ENCODE data around the gene GAGE13. TPM values are rescaled to one million over a fixed set of nuclear protein-coding genes. Genes with fewer than 3 reads are reported as not detected.
A peak's percentile ranks its signal among the peaks of the same experiment; 100 is the strongest.
"Not testable (repeated sequence)": the region's sequence is repeated elsewhere in the genome, so short reads cannot be mapped to it uniquely, and the experiment has no call there.

The GAGE13 gene, protein sequence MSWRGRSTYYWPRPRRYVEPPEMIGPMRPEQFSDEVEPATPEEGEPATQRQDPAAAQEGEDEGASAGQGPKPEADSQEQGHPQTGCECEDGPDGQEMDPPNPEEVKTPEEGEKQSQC
- total RNA-seq = not detected in 2 replicates

DNA sequence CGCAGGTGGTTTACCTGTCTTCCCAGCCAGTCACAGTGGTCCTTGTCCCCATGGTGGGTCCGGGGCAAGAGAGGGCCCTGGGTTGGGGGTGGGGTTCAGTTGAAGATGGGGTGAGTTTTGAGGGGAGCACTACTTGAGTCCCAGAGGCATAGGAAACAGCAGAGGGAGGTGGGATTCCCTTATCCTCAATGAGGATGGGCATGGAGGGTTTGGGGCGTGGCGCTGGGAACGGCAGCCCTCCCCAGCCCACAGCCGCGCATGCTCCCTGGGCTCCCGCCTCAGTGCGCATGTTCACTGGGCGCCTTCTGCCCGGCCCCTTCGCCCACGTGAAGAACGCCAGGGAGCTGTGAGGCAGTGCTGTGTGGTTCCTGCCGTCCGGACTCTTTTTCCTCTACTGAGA lies at the start of gene GAGE13:
Gene GAGE13 (plus strand): TSS at position 301 of the 400 bp plus-strand sequence. CDS start 1,156 bp downstream, outside the sequence.
- not testable (repeated sequence) for DNase-seq (ENCODE audit: low read depth); H3K4me3 ChIP-seq (ENCODE audit: low read depth, low read length)

DNA sequence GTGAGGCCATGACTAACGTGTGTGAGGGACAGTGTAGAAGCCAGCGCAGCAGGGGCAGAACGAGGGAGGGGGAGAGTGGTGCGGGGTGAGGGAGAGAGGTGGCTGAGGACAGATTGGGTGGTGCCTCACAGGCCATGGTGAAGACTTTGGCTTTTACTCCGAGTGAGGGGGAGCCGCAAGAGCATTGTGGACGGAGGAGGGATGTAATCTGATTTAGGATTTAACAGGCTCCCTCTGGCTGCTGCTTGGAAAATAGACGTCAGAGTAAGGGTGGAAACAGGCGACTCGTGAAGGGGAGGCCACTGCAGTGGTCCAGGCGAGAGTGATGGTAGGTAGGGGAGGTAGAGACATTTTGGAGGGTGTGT lies 48.8 kb upstream of the GAGE13 start:
- peak; percentile 30 for DNase-seq (ENCODE audit: low read depth)
- TF ChIP-seq CTCF (IDR thresholded peaks at IDR 0.05; ENCODE audit: insufficient read depth, low read depth, low read length) = peak; percentile 28
- no peak overlapping the region for H3K4me3 ChIP-seq (ENCODE audit: low read depth, low read length)

DNA sequence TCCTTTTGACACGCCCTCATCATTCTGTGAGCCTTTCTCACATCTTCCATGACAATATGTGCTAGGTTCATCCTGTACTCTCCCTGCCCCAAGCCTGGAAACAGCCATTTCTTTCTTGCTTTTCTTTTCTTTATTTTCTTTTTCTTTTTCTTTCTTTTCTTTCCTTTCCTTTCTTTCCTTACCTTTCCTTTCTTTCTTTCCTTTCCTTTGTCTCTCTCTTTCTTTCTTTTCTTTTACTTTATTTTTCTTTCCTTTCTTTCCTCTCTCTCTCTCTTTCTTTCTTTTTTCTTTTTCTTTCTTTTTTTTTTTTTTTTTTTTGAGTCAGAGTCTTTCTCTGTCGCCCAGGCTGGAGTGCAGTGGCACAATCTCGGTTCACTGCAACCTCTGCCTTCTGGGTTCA lies 47.2 kb upstream of the GAGE13 start:
- no peak for TF ChIP-seq CTCF (IDR thresholded peaks at IDR 0.05; ENCODE audit: insufficient read depth, low read depth, low read length)
- no peak for DNase-seq (ENCODE audit: low read depth)
- H3K4me3 ChIP-seq (ENCODE audit: low read depth, low read length) = no peak overlapping the region

GRCh38 chrX:49286136-49286535 lies 45.2 kb upstream of the GAGE13 start:
- no peak for TF ChIP-seq CTCF (IDR thresholded peaks at IDR 0.05; ENCODE audit: insufficient read depth, low read depth, low read length)
- H3K4me3 ChIP-seq (ENCODE audit: low read depth, low read length) = no peak overlapping the region
- DNase-seq (ENCODE audit: low read depth) = no peak

DNA sequence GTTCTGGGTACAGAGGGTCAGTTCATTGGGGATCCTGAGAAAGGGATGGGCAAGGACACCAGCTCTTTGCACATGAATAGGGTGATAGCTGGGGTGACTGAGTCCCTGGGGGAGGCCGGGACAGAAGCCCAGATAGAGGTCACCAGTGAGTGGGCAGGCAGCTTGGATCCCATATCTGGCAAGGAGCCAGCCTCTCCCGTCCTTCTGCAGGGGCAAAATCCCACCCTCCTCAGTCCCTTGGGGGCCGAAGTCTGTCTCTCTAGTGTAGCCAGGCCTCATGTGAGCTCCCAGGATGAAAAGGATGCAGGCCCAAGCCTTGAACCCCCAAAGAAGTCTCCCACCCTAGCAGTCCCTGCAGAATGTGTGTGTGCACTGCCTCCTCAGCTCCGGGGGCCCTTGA lies 44.8 kb upstream of the GAGE13 start:
- H3K4me3 ChIP-seq (ENCODE audit: low read depth, low read length) = no peak overlapping the region
- no peak for TF ChIP-seq CTCF (IDR thresholded peaks at IDR 0.05; ENCODE audit: insufficient read depth, low read depth, low read length)
- DNase-seq (ENCODE audit: low read depth) = no peak

DNA sequence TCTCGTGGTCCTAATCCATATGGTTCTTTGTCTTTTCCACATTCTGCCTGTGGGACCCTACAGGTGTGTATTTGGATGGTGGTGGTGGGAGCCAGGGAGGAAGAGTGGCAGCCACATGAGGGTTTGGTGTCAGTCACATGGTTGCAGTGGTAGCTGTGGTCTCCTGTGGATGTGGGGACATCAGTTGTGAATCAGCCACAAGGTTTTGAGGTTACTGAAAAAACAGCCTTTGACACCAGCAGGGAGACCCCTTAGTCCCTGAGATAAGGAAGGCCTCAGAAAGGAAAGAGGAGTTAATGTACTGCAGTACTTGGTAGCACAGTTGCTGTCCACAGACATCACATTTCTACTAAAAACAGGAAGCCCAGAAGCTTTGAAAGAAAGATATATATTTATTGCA lies 43.7 kb upstream of the GAGE13 start:
- TF ChIP-seq CTCF (IDR thresholded peaks at IDR 0.05; ENCODE audit: insufficient read depth, low read depth, low read length) = no peak
- no peak overlapping the region for H3K4me3 ChIP-seq (ENCODE audit: low read depth, low read length)
- DNase-seq (ENCODE audit: low read depth) = no peak

GRCh38 chrX:49290215-49290614 lies 41.2 kb upstream of the GAGE13 start:
- no peak overlapping the region for H3K4me3 ChIP-seq (ENCODE audit: low read depth, low read length)
- no peak for TF ChIP-seq CTCF (IDR thresholded peaks at IDR 0.05; ENCODE audit: insufficient read depth, low read depth, low read length)
- DNase-seq (ENCODE audit: low read depth) = no peak

Data from fibroblast of villous mesenchyme (primary cell).